Effector memory CD4-positive, alpha-beta T cell (primary cell): ENCODE measurements around the gene FBN1.

Source experiments
- DNase-seq, 3 donors: peaks; one replicate each; pipeline ENCODE4 v3.0.0-alpha.2; 2020
- H3K27ac ChIP-seq: 2 replicates; pipeline ENCODE4 v1.7.0; 2013; ENCODE audit warnings: mild to moderate bottlenecking, low read length, moderate library complexity; ENCODE audit not compliant: insufficient read depth, poor library complexity, severe bottlenecking
- H3K27me3 ChIP-seq: replicated peaks from 2 replicates; pipeline ENCODE4 v1.7.0; 2013; ENCODE audit warnings: mild to moderate bottlenecking, low read length; ENCODE audit not compliant: insufficient read depth, control insufficient read depth, poor library complexity, severe bottlenecking
- H3K36me3 ChIP-seq: 2 replicates; pipeline ENCODE4 v1.7.0; 2013; ENCODE audit warnings: mild to moderate bottlenecking, low read length, moderate library complexity; ENCODE audit not compliant: control insufficient read depth, insufficient read depth
- H3K4me1 ChIP-seq: 2 replicates; pipeline ENCODE4 v1.7.0; 2013; ENCODE audit warnings: low read length, mild to moderate bottlenecking; ENCODE audit not compliant: control insufficient read depth, insufficient read depth, poor library complexity, severe bottlenecking
- H3K4me3 ChIP-seq: 2 replicates; pipeline ENCODE4 v1.7.0; 2013; ENCODE audit warnings: low read length, low read depth, mild to moderate bottlenecking; ENCODE audit not compliant: insufficient read depth, poor library complexity, severe bottlenecking
- H3K9me3 ChIP-seq: 2 replicates; pipeline ENCODE4 v1.7.0; 2013; ENCODE audit warnings: mild to moderate bottlenecking, low read length, moderate library complexity; ENCODE audit not compliant: control insufficient read depth

The FBN1 gene

GRCh38 chr15:48638963-48639362 lies 6.5 kb downstream of the FBN1 start:
- no peak overlapping the region for H3K4me3 ChIP-seq
- no peaks in the 10 kb centered on the region for H3K4me1 ChIP-seq
- H3K9me3 ChIP-seq, result no peaks in the 10 kb centered on the region
- H3K27me3 ChIP-seq, result no peaks in the 10 kb centered on the region
- no peak overlapping the region for H3K27ac ChIP-seq
- no peaks in the 10 kb centered on the region for H3K36me3 ChIP-seq
- DNase-seq, result no peak

- Histone ChIP-seq H3K27ac (no peak overlapping the region), H3K36me3 (no peaks in the 10 kb centered on the region), H3K4me1 (no peaks in the 10 kb centered on the region), H3K4me3 (no peak overlapping the region), H3K9me3 (no peaks in the 10 kb centered on the region), H3K27me3 (no peaks in the 10 kb centered on the region)
- DNase-seq, result no peak
Observed at GRCh38 chr15:48637639-48638038, 7.9 kb downstream of the FBN1 start.

GRCh38 chr15:48636511-48636910 lies 9.0 kb downstream of the FBN1 start:
- no peaks in the 10 kb centered on the region for H3K9me3 ChIP-seq
- no peak for DNase-seq
- H3K36me3 ChIP-seq, result no peaks in the 10 kb centered on the region
- no peaks in the 10 kb centered on the region for H3K27me3 ChIP-seq
- H3K4me3 ChIP-seq, result no peak overlapping the region
- H3K4me1 ChIP-seq, result no peaks in the 10 kb centered on the region
- H3K27ac ChIP-seq, result no peak overlapping the region

GRCh38 chr15:48634893-48635292 lies 10.6 kb downstream of the FBN1 start:
- H3K36me3 ChIP-seq, result no peaks in the 10 kb centered on the region
- no peaks in the 10 kb centered on the region for H3K9me3 ChIP-seq
- no peaks in the 10 kb centered on the region for H3K27me3 ChIP-seq
- DNase-seq, result no peak
- H3K4me3 ChIP-seq, result no peak overlapping the region
- no peak overlapping the region for H3K27ac ChIP-seq
- H3K4me1 ChIP-seq, result no peaks in the 10 kb centered on the region

- Histone ChIP-seq H3K4me3 (no peak overlapping the region), H3K27ac (no peak overlapping the region), H3K4me1 (no peaks in the 10 kb centered on the region), H3K9me3 (no peaks in the 10 kb centered on the region), H3K36me3 (no peaks in the 10 kb centered on the region), H3K27me3 (no peaks in the 10 kb centered on the region)
- DNase-seq, result no peak
Observed at GRCh38 chr15:48634096-48634495, 11.4 kb downstream of the FBN1 start.

- Histone ChIP-seq H3K4me1 (no peaks in the 10 kb centered on the region), H3K4me3 (no peak overlapping the region), H3K27ac (no peak overlapping the region), H3K27me3 (no peaks in the 10 kb centered on the region), H3K36me3 (no peaks in the 10 kb centered on the region), H3K9me3 (no peaks in the 10 kb centered on the region)
- no peak for DNase-seq
Observed at GRCh38 chr15:48632651-48633050, 12.9 kb downstream of the FBN1 start.

- no peaks in the 10 kb centered on the region for H3K36me3 ChIP-seq
- H3K4me3 ChIP-seq, result no peak overlapping the region
- H3K27ac ChIP-seq, result no peak overlapping the region
- DNase-seq, result no peak
- no peaks in the 10 kb centered on the region for H3K4me1 ChIP-seq
- no peaks in the 10 kb centered on the region for H3K9me3 ChIP-seq
- H3K27me3 ChIP-seq, result no peaks in the 10 kb centered on the region
Observed at GRCh38 chr15:48631176-48631770, 14.2 kb downstream of the FBN1 start.

GRCh38 chr15:48630245-48630644 lies 15.3 kb downstream of the FBN1 start:
- Histone ChIP-seq H3K27ac (no peak overlapping the region), H3K9me3 (no peaks in the 10 kb centered on the region), H3K36me3 (no peaks in the 10 kb centered on the region), H3K27me3 (no peaks in the 10 kb centered on the region), H3K4me1 (no peaks in the 10 kb centered on the region), H3K4me3 (no peak overlapping the region)
- no peak for DNase-seq

- Histone ChIP-seq H3K36me3 (no peaks in the 10 kb centered on the region), H3K4me3 (no peak overlapping the region), H3K4me1 (no peaks in the 10 kb centered on the region), H3K27me3 (no peaks in the 10 kb centered on the region), H3K9me3 (no peaks in the 10 kb centered on the region), H3K27ac (no peak overlapping the region)
- no peak for DNase-seq
Observed at GRCh38 chr15:48628832-48629231, 16.7 kb downstream of the FBN1 start.

GRCh38 chr15:48627260-48627940 lies 18.1 kb downstream of the FBN1 start:
- Histone ChIP-seq H3K4me3 (no peak overlapping the region), H3K27me3 (no peaks in the 10 kb centered on the region), H3K9me3 (no peaks in the 10 kb centered on the region), H3K36me3 (no peaks in the 10 kb centered on the region), H3K27ac (no peak overlapping the region), H3K4me1 (no peaks in the 10 kb centered on the region)
- DNase-seq, result no peak
